Sigmoid colon (tissue), 4 donors: Measurements from ENCODE around the gene PIK3R5.

Experiments used
- CTCF ChIP-seq, 4 experiments: fragments of 450-650 bp in 3 of 4; fragments of 200-600 bp in 1 of 4; IDR thresholded peaks; one replicate each; pipeline ENCODE4 v1.5.1; 2016 to 2019; ENCODE audit warnings: antibody characterized with exemption in 4 of 4, mild to moderate bottlenecking in 3 of 4, moderate library complexity in 2 of 4
- EP300 ChIP-seq, 4 donors: sonication (generic); formaldehyde crosslinking; IDR thresholded peaks; one replicate each; pipeline ENCODE4 v1.6.1; 2017; ENCODE audit warnings: antibody characterized with exemption in 4 of 4
- POLR2A ChIP-seq, 2 donors: fragments of 450-650 bp; IDR thresholded peaks; one replicate each; pipeline ENCODE4 v1.6.1; 2016; ENCODE audit warnings: antibody characterized with exemption in 2 of 2, mild to moderate bottlenecking in 2 of 2, moderate library complexity in 2 of 2
- POLR2AphosphoS5 ChIP-seq, 4 donors: sonication (generic); formaldehyde crosslinking; IDR thresholded peaks; one replicate each; pipeline ENCODE4 v1.6.1; 2017; ENCODE audit warnings: antibody characterized with exemption in 4 of 4

- no peak for TF ChIP-seq POLR2AphosphoS5 (IDR thresholded peaks at IDR 0.05)
- TF ChIP-seq CTCF (IDR thresholded peaks at IDR 0.05) = no peak
- TF ChIP-seq POLR2A (IDR thresholded peaks at IDR 0.05) = no peak
- TF ChIP-seq EP300 (IDR thresholded peaks at IDR 0.05) = no peak
Measured at GRCh38 chr17:8893621-8894201, 71.8 kb downstream of the PIK3R5 start.
